Sigmoid colon (tissue), 4 donors: Measurements from ENCODE around the gene LINGO1.

Experiments used
- POLR2AphosphoS5 ChIP-seq, 4 donors: sonication (generic); formaldehyde crosslinking; IDR thresholded peaks; one replicate each; pipeline ENCODE4 v1.6.1; 2017; ENCODE audit warnings: antibody characterized with exemption in 4 of 4
- TF ChIP-seq, protein P1 (sequence below), 4 experiments: fragments of 450-650 bp in 3 of 4; fragments of 200-600 bp in 1 of 4; IDR thresholded peaks; one replicate each; pipeline ENCODE4 v1.5.1; 2016 to 2019; ENCODE audit warnings: antibody characterized with exemption in 4 of 4, mild to moderate bottlenecking in 3 of 4, moderate library complexity in 2 of 4

DNA sequence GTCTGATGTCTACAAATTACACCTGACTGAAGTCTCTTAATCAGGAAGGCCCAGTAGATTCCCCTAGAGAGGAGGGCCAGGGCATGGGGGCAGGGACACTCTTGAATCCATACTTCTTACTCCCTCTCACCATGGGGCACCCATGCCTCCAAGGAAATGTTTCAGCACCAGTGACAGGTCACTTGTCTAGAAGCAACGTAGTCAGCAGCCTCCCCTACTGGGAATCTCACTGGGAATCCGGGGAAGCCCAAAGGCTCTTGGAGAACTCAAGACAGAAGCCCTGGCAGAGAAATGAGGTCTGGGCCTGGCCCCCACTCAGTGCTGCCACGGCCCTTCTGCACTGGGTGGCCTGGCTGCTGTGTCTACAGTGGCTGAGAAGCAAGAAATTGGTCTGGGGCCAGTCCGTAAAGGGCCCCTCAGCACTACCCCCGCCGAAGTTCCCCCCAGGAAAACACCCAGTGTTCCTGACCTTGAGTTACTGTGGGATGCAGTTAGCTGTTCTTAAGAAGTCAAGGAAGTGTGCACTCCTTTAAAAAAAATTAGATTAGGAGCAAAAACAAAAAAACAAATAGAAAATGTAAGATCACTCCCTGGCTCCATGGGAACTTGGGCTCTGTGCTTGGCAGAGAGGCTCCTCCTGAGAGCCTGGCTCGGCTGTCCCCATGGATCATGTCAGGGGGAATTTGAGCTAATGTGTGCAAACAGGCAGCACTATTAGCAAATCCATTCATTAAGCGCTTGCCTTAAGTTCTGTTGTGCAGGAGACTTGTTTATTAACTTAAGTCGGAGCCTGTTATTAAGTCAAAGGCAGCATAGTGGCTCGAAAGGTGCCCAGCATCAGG is 5.4 kb upstream of the LINGO1 start:
- TF ChIP-seq, protein P1, sequence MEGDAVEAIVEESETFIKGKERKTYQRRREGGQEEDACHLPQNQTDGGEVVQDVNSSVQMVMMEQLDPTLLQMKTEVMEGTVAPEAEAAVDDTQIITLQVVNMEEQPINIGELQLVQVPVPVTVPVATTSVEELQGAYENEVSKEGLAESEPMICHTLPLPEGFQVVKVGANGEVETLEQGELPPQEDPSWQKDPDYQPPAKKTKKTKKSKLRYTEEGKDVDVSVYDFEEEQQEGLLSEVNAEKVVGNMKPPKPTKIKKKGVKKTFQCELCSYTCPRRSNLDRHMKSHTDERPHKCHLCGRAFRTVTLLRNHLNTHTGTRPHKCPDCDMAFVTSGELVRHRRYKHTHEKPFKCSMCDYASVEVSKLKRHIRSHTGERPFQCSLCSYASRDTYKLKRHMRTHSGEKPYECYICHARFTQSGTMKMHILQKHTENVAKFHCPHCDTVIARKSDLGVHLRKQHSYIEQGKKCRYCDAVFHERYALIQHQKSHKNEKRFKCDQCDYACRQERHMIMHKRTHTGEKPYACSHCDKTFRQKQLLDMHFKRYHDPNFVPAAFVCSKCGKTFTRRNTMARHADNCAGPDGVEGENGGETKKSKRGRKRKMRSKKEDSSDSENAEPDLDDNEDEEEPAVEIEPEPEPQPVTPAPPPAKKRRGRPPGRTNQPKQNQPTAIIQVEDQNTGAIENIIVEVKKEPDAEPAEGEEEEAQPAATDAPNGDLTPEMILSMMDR (IDR thresholded peaks at IDR 0.05): no peak
- no peak for TF ChIP-seq POLR2AphosphoS5 (IDR thresholded peaks at IDR 0.05)
